A673 (cell line): Measurements from ENCODE around the gene ELOVL5. TPM values are rescaled to one million over a fixed set of nuclear protein-coding genes. Genes with fewer than 3 reads are reported as not detected.

Experiments used
- BruUV-seq: library from RNA; stranded (reverse); fragments of 400-500 nt; replicated peaks from 2 replicates; lab custom pipeline; 2021; lab: Mats Ljungman, UMichigan
- CTCF ChIA-PET: fragments of 300-600 bp; sonication (Branson Sonifier 250); formaldehyde crosslinking; loops from one replicate; lab custom pipeline; 2022; ENCODE audit warnings: antibody characterized with exemption; lab: Charles Lee
- POLR2A ChIA-PET: fragments of 300-600 bp; sonication (Branson Sonifier 250); formaldehyde crosslinking; loops from one replicate; lab custom pipeline; 2022; ENCODE audit warnings: antibody characterized with exemption; ENCODE audit not compliant: low non-redundant PET; lab: Charles Lee
- DNase-seq: peaks from one replicate; pipeline ENCODE4 v3.0.0-alpha.2; 2015; ENCODE audit warnings: low spot score
- H3K27ac ChIP-seq: fragments of 200-600 bp; sonication (generic); 2 replicates; pipeline ENCODE4 v1.5.1; 2016; ENCODE audit warnings: mixed run types, low read depth, mild to moderate bottlenecking, mixed read lengths, antibody characterized with exemption, low read length; ENCODE audit not compliant: poor library complexity, severe bottlenecking
- H3K27me3 ChIP-seq: fragments of 200-600 bp; sonication (generic); replicated peaks from 2 replicates; pipeline ENCODE4 v1.6.1; 2017; ENCODE audit warnings: mixed run types, low read depth, mild to moderate bottlenecking, mixed read lengths, antibody characterized with exemption, low read length; ENCODE audit not compliant: insufficient read depth, poor library complexity
- H3K36me3 ChIP-seq: fragments of 200-600 bp; sonication (generic); 2 replicates; pipeline ENCODE4 v1.6.1; 2016; ENCODE audit warnings: mixed run types, mild to moderate bottlenecking, mixed read lengths, antibody characterized with exemption, low read length; ENCODE audit not compliant: insufficient read depth, poor library complexity, severe bottlenecking
- H3K4me1 ChIP-seq: fragments of 200-600 bp; sonication (generic); 2 replicates; pipeline ENCODE4 v1.6.1; 2017; ENCODE audit warnings: mixed run types, mild to moderate bottlenecking, mixed read lengths, antibody characterized with exemption, low read length; ENCODE audit not compliant: insufficient read depth, poor library complexity, severe bottlenecking
- H3K4me3 ChIP-seq: fragments of 200-600 bp; sonication (generic); 2 replicates; pipeline ENCODE4 v1.5.1; 2016; ENCODE audit warnings: low read depth, mixed run types, mild to moderate bottlenecking, mixed read lengths, low read length; ENCODE audit not compliant: poor library complexity, severe bottlenecking
- H3K9me3 ChIP-seq: fragments of 200-600 bp; sonication (generic); 2 replicates; pipeline ENCODE4 v1.6.1; 2016; ENCODE audit warnings: mixed run types, low read depth, mild to moderate bottlenecking, mixed read lengths, antibody characterized with exemption, low read length; ENCODE audit not compliant: poor library complexity, severe bottlenecking
- EZH2 ChIP-seq: fragments of 200-600 bp; sonication (generic); IDR thresholded peaks from 2 replicates; pipeline ENCODE4 v1.6.1; 2017; ENCODE audit warnings: borderline replicate concordance, low read depth, mild to moderate bottlenecking, mixed read lengths, antibody characterized with exemption, low read length; ENCODE audit not compliant: poor library complexity, severe bottlenecking
- intact Hi-C: fragments of 100-400 bp; cut with micrococcal nuclease; formaldehyde crosslinking; loops from one replicate; pipeline ENCODE4 v1.10.0; 2022; ENCODE audit not compliant: unreplicated experiment
- total RNA-seq: library from RNA; stranded (reverse); gene quantifications from 2 replicates; pipeline ENCODE4 v1.2.3, GENCODE V29; 2021
- TF ChIP-seq, protein P1 (sequence below): fragments of 300-800, 200-600 bp; sonication (generic); conservative IDR thresholded peaks from 2 replicates; pipeline ENCODE4 v1.5.1; 2017; ENCODE audit warnings: low read depth, mild to moderate bottlenecking, antibody characterized with exemption, low read length, moderate library complexity, mixed read lengths

Gene ELOVL5
- total RNA-seq, 1 experiment from 2014 or later: 98.5 TPM

DNA sequence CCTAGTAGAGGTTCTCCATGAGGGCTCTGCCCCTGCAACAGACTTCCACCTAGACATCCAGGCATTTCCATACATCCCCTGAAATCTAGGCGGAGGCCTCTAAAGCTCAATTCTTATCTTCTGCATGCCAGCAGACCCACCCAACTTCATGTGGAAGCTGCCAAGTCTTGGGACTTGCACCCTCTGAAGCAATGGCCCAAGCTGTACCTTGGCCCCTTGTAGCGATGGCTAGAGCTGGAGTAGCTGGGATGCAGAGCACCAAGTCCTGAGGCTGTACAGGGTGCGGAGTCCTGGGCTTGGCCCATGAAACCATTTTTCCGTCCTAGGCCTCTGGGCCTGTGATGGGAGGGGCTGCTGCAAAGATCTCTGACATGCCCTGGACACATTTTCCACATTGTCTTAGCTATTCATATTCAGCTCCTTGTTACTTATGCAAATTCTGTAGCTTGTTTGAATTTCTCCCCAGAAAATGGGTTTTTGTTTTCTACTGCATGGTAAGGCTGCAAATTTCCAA, 17.4 kb upstream of the ELOVL5 start:
- Histone ChIP-seq H3K27me3 (no peaks in the 10 kb centered on the region), H3K27ac (no peak overlapping the region), H3K9me3 (no peaks in the 10 kb centered on the region), H3K4me3 (no peak overlapping the region), H3K36me3 (no peaks in the 10 kb centered on the region), H3K4me1 (no peaks in the 10 kb centered on the region)
- ChIA-PET POLR2A (no interaction called here), CTCF (no interaction called here)
- TF ChIP-seq, protein P1, sequence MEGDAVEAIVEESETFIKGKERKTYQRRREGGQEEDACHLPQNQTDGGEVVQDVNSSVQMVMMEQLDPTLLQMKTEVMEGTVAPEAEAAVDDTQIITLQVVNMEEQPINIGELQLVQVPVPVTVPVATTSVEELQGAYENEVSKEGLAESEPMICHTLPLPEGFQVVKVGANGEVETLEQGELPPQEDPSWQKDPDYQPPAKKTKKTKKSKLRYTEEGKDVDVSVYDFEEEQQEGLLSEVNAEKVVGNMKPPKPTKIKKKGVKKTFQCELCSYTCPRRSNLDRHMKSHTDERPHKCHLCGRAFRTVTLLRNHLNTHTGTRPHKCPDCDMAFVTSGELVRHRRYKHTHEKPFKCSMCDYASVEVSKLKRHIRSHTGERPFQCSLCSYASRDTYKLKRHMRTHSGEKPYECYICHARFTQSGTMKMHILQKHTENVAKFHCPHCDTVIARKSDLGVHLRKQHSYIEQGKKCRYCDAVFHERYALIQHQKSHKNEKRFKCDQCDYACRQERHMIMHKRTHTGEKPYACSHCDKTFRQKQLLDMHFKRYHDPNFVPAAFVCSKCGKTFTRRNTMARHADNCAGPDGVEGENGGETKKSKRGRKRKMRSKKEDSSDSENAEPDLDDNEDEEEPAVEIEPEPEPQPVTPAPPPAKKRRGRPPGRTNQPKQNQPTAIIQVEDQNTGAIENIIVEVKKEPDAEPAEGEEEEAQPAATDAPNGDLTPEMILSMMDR: no peak
- no peak for TF ChIP-seq EZH2
- BruUV-seq: no TSS peak
- intact Hi-C loops: no loop called here
- DNase-seq: no peak

GRCh38 chr6:53363341-53364079, 14.8 kb upstream of the ELOVL5 start:
- BruUV-seq: no TSS peak
- Histone ChIP-seq H3K9me3 (no peaks in the 10 kb centered on the region), H3K36me3 (no peaks in the 10 kb centered on the region), H3K27ac (no peak overlapping the region), H3K4me1 (peaks cover 14% of the 10 kb centered on the region), H3K27me3 (no peaks in the 10 kb centered on the region), H3K4me3 (no peak overlapping the region)
- CTCF ChIA-PET: no interaction called here
- POLR2A ChIA-PET: no interaction called here
- DNase-seq: no peak
- intact Hi-C loops: no loop called here
- TF ChIP-seq EZH2: no peak
- TF ChIP-seq, protein P1: no peak

- Histone ChIP-seq H3K27me3 (no peaks in the 10 kb centered on the region), H3K36me3 (no peaks in the 10 kb centered on the region), H3K4me3 (no peak overlapping the region), H3K4me1 (peaks cover 17% of the 10 kb centered on the region), H3K9me3 (no peaks in the 10 kb centered on the region), H3K27ac (no peak overlapping the region)
- POLR2A ChIA-PET: no interaction called here
- BruUV-seq: no TSS peak
- CTCF ChIA-PET: no interaction called here
- DNase-seq: no peak
- intact Hi-C loops: no loop called here
- TF ChIP-seq, protein P1: no peak
- TF ChIP-seq EZH2: no peak
These were observed 12.8 kb upstream of the ELOVL5 start for GRCh38 chr6:53361549-53362031.
